Stimulated activated CD8-positive, alpha-beta memory T cell treated with anti-CD3 and anti-CD28 coated beads, Interleukin-15, amount 100 ng/mL, for 24 hours (primary cell): ENCODE results near the gene CDNF.
A peak's percentile ranks its signal among the peaks of the same experiment; 100 is the strongest.
"Not testable (repeated sequence)": the region's sequence is repeated elsewhere in the genome, so short reads cannot be mapped to it uniquely, and the experiment has no call there.

Source experiments
- DNase-seq: peaks from one replicate; pipeline ENCODE4 v3.0.0-alpha.2; 2020; ENCODE audit warnings: low read depth

CDNF gene

GRCh38 chr10:14837757-14838581, at the start of gene CDNF, which contains the start of the genes HSPA14 and MSANTD7:
CDNF (minus strand) TSS chr10:14838037; CDS start chr10:14837946, 91 bp downstream.
HSPA14 (plus strand) TSS chr10:14838306; CDS start chr10:14838403, 97 bp downstream.
MSANTD7 (plus strand) TSS chr10:14838306; CDS start chr10:14842285, 3,979 bp downstream.
- DNase-seq, result peak; percentile 99

GRCh38 chr10:14884082-14884481, 46.2 kb upstream of the CDNF start:
- DNase-seq, result no peak

DNA sequence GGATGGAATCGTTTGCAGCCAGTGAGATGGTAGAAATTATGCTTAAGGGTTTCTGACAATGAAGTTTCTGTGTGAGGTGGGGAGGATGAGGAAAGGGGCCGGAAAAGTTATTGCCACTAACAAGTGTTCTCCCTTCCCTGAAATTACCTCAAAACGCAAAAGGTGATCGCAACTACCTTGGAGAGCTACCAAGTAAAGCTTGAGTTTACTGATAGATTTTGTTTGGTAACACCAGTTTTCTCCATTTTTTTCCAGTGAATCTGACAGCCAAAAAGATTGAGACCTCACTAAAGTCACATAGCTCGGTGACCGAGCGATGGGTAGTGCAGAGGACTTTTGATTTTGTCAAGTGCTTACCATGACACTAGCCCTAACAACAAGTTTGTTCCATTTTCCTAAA, 42.4 kb upstream of the CDNF start:
- DNase-seq, result no peak

GRCh38 chr10:14879928-14880193, 42.0 kb upstream of the CDNF start:
- DNase-seq, result no peak

- peak; percentile 13 for DNase-seq
These were observed 41.5 kb upstream of the CDNF start for GRCh38 chr10:14879124-14879927.

DNA sequence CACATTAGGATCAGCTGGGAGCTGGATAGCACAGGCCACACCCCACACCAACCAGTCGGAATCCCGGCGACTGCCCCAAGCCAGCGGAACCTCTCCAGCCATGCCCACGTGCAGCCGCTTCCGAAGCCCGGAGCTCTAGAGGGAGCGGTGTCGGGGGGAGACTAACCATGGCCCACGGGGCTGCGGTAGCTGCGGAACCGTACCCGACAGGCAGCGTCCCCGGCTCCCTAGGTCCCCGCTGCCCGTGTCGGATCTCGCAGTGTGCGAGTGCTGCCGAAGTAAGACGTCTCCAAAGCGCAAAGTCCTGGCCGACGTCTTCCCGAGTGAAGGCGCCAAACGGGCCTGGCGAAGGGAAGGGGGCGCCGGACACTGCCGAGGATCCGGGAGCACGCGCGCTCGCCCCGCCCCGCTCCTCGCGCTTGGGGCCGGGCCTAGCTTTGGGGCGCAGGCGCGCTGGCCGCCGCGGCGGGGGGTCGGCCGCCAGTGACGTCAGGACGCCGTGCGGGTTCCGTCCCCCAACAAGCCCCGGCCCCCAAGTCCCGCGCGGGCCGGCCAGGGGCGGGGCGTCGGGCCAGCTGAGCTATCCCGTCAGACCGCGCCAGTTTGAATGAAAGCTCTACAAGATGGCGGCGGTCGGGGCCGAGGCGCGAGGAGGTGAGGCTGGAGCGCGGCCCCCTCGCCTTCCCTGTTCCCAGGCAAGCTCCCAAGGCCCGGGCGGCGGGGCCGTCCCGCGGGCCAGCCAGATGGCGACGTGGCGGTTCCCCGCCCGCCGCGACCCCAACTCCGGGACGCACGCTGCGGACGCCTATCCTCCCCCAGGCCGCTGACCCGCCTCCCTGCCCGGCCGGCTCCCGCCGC, 40.7 kb upstream of the CDNF start, which contains the start of gene SUV39H2:
SUV39H2 (plus strand) TSS at position 601 of the 858 bp plus-strand sequence; CDS start at position 624, 23 bp downstream.
- DNase-seq, result peak; percentile 94

DNA sequence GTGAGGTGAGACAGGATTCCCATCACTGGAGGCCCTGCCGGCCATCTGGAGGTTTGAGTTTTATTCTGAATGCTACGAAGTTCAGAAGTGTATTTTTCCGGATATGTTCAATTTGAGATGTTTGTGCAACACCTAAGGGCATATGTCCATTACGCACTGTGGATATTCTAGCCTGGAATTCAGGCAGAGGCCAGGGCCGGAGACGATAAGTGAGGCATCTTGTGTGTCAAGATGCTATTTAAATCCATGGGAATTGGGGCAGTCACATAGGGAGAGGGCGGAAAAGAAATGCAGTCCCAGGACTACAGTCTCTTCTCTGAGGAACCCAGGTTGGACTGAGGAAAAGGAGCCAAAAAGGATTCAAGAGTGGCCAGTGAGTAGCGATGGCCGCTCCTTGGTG, 38.9 kb upstream of the CDNF start:
- DNase-seq, result no peak

- DNase-seq, result no peak
These were observed 38.1 kb upstream of the CDNF start for GRCh38 chr10:14875941-14876340.

GRCh38 chr10:14873090-14873760, 35.4 kb upstream of the CDNF start:
- DNase-seq, result no peak

DNA sequence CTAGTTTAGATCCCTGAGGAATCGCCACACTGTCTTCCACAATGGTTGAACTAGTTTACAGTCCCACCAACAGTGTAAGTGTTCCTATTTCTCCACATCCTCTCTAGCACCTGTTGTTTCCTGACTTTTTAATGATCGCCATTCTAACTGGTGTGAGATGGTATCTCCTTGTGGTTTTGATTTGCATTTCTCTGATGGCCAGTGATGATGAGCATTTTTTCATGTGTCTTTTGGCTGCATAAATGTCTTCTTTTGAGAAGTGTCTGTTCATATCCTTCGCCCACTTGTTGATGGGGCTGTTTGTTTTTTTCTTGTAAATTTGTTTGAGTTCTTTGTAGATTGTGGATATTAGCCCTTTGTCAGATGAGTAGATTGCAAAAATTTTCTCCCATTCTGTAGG, 27.0 kb upstream of the CDNF start:
- DNase-seq, result not testable (repeated sequence)

DNA sequence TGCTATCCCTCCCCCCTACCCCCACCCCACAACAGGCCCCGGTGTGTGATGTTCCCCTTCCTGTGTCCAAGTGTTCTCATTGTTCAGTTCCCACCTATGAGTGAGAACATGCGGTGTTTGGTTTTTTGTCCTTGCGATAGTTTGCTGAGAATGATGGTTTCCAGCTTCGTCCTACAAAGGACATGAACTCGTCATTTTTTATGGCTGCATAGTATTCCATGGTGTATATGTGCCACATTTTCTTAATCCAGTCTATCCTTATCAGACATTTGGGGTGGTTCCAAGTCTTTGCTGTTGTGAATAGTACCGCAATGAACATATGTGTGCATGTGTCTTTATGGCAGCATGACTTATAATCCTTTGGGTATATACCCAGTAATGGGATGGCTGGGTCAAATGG, 26.6 kb upstream of the CDNF start:
- DNase-seq, result not testable (repeated sequence)

DNA sequence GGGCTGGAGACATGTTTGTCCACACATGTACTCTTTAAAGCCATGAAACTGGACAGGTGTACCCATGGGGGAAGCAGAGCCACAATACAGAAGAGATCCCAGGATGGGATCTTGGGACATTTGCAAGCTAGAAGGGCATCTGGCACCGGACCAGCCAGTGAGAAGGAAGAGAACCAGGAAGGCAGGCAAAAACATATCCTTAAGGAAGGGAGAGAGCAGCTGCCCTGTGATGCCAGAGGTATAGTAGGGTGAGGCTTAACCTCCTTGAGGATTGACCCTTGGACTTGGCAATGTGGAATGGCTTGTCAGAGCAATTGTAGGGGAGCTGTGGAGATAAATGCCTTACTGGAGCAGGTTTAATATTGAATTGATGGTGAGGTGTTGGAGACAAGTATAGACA, 23.0 kb upstream of the CDNF start:
- no peak for DNase-seq

DNA sequence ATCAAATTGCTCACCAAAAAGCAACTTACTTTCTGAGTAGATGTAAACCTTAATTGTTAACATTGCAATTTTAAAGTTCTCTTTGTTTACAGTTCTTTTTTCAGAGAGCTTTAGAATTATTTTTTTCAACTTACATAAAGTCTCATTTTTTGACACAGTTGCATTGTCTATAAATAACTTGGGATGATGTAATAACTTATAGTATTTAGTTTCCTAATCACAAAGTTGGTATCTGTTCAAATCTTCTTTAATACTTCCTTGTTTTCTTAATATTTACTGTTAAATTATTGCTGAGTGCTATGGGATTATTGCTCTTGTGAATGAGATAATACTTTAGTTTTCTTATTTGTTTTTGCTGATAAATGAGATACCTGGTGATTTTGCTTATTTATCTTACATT, 21.9 kb upstream of the CDNF start:
- DNase-seq, result no peak

GRCh38 chr10:14859043-14859442, 21.2 kb upstream of the CDNF start:
- DNase-seq, result no peak

DNA sequence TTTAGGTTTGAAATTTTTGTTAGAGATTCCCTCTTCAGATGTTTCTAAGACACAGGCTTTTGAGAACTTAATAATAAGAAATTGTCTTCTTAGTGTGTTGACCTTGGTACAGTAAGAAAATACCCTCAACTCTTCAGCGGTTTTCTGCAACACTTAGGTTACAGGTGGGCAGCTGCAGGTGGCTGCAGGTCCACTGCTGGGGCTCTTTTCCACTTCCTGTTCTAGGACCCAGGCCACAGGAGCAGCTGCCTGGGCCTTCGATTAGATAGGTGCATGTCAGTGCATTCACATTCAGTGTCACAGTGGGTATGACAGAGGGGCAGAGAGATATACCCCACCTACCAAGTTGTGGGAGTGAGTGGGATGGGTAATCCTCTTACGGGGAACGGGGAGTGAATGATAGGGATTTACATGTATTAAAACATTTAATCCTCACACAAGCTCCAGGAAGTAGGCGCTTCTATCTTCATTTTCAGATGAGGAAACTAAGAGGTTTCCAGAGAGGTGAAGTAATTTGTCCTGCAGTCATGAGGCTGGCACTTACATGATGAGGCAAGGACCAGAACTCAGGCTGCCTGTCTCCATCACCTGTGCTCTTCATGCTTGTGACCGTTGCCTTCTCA, 20.6 kb upstream of the CDNF start:
- DNase-seq, result no peak

DNA sequence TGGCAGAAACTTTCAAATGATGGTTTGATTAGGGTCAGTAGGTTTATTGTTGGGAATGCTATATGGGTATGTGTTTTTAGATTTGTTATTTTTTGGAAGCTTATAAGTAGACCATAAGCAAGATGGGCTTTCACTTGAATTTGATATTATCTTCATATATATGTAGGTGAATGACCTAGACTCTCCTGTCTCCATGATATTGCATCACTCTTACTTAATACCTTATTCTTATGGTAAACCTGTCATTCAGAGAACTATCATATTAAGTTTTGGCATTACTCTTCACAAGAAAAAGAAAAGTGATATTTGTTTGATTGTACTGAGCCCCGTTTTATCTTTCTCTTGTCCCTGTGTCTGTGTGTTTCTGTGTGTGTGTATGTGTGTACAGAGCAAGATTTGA, 17.6 kb upstream of the CDNF start:
- DNase-seq, result no peak

GRCh38 chr10:14852236-14852635, 14.4 kb upstream of the CDNF start:
- DNase-seq, result no peak

- DNase-seq, result no peak
These were observed 7.1 kb upstream of the CDNF start for GRCh38 chr10:14844948-14845347.

DNA sequence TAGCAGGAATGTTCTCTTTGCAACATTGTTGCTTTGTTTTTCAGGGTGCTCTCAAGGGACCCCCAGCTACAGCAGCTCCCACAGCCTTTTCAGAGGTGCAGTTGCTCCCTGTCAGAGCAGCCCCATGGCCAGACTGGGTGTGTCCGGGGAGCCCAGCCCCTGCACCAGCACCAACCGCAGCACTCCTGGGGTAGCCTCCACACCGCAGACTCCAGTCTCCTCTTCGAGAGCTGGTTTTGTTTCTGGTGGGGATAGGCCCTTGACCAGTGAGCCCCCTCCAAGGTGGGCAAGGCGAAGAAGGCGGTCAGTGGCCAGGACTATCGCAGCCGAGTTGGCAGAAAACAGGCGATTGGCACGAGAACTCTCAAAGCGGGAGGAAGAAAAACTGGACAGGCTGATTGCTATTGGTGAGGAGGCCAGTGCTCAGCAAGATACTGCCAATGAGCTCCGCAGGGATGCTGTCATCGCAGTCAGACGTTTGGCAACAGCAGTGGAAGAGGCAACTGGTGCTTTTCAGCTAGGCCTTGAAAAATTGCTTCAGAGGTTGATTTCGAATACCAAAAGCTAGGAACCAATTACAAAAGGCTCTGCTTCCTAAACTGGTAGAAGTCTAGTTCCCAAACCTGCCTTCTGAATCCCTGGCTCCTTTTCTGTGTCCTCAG, 5.6 kb upstream of the CDNF start:
- DNase-seq, result no peak

DNA sequence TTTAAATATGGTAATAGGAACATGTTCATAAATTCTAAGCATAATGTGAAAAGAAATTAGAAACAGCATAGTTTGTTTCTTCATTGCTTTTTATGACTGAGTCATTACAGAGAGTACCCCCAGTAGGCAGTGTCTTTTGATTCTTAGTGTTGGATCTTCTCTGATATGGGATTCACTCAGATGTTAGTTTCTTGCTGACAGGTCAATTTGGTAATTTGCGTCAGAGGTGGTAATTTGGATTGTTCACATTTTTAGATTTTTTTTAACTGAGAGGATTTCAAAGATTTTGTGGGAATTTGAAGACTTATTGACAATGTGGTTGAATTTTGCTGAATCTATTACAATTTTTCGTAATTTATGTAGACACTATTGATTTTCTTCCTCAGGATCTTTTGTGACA, 2.3 kb upstream of the CDNF start:
- no peak for DNase-seq

DNA sequence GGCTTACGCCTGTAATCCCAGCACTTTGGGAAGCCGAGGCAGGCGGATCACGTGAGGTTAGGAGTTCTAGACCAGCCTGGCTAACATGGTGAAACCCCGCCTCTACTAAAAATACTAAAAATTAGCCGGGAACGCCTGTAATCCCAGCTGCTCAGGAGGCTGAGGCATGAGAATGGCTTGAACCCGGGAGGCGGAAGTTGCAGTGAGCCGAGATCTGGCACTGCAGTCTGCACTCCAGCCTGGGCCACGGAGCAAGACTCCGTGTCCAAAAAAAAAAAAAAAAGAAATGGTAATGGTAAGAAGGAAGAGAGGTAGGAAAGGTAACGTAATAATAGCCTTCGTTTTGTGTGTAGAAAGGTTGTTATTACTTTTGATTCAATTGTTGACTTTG, 1.5 kb upstream of the CDNF start:
- no peak for DNase-seq
